Epithelial cell of prostate (primary cell): ENCODE measurements around the gene TTC31.
A peak's percentile ranks its signal among the peaks of the same experiment; 100 is the strongest.
"Not testable (repeated sequence)": the region's sequence is repeated elsewhere in the genome, so short reads cannot be mapped to it uniquely, and the experiment has no call there.

Experiments
- DNase-seq: peaks from one replicate; pipeline ENCODE4 v3.0.0-alpha.2; 2011; ENCODE audit warnings: low read depth, low spot score
- H3K27ac ChIP-seq: fragments of 450-650 bp; 2 replicates; pipeline ENCODE4 v1.5.1; 2017; ENCODE audit warnings: mild to moderate bottlenecking

TTC31 gene

GRCh38 chr2:74454654-74455511 lies 28.0 kb upstream of the TTC31 start, which contains the start of gene INO80B:
INO80B (plus strand) TSS chr2:74455087; CDS start chr2:74455117, 30 bp downstream.
- DNase-seq = peak; percentile 96
- H3K27ac ChIP-seq = peak within 1 kb of the TSS; percentile 44

GRCh38 chr2:74457129-74457548 lies 25.7 kb upstream of the TTC31 start:
- no peak for DNase-seq
- peak overlapping the region; percentile 92 for H3K27ac ChIP-seq

GRCh38 chr2:74457549-74458131 lies 25.2 kb upstream of the TTC31 start:
- peak overlapping the region; percentile 92 for H3K27ac ChIP-seq
- DNase-seq = no peak

GRCh38 chr2:74458132-74458937 lies 24.5 kb upstream of the TTC31 start, which contains the start of gene WBP1:
WBP1 (plus strand) TSS chr2:74458438; CDS start chr2:74458603, 165 bp downstream.
- H3K27ac ChIP-seq = peak within 1 kb of the TSS; percentile 92
- DNase-seq = peak; percentile 100

- no peak for DNase-seq
- peak overlapping the region; percentile 92 for H3K27ac ChIP-seq
Measured at GRCh38 chr2:74458938-74459363, 23.9 kb upstream of the TTC31 start.

GRCh38 chr2:74459503-74460118 lies 23.3 kb upstream of the TTC31 start:
- DNase-seq, H3K27ac ChIP-seq: not testable (repeated sequence)

- not testable (repeated sequence) for H3K27ac ChIP-seq, DNase-seq
Measured at GRCh38 chr2:74460187-74460586, 22.7 kb upstream of the TTC31 start.

GRCh38 chr2:74461187-74462053 lies 21.5 kb upstream of the TTC31 start:
- no peak overlapping the region for H3K27ac ChIP-seq
- no peak for DNase-seq

- no peak overlapping the region for H3K27ac ChIP-seq
- no peak for DNase-seq
Measured at GRCh38 chr2:74462054-74462785, 20.7 kb upstream of the TTC31 start.

- no peak overlapping the region for H3K27ac ChIP-seq
- DNase-seq = no peak
Measured at GRCh38 chr2:74462786-74463105, 20.1 kb upstream of the TTC31 start.

GRCh38 chr2:74464406-74464805 lies 18.5 kb upstream of the TTC31 start:
- H3K27ac ChIP-seq = peak overlapping the region; percentile 78
- no peak for DNase-seq

GRCh38 chr2:74470742-74471141 lies 12.1 kb upstream of the TTC31 start:
- DNase-seq = not testable (repeated sequence)
- H3K27ac ChIP-seq = peak overlapping the region; percentile 91

GRCh38 chr2:74471332-74472065 lies 11.4 kb upstream of the TTC31 start:
- no peak for DNase-seq
- H3K27ac ChIP-seq = peak overlapping the region; percentile 91

- DNase-seq = peak; percentile 75
- H3K27ac ChIP-seq = peak within 1 kb of the TSS; percentile 91
Measured at GRCh38 chr2:74472086-74472944, 10.6 kb upstream of the TTC31 start, which contains the start of gene MRPL53. MRPL53 (minus strand) TSS chr2:74472680; CDS start chr2:74472660, 20 bp downstream.

- DNase-seq = no peak
- peak overlapping the region; percentile 91 for H3K27ac ChIP-seq
Measured at GRCh38 chr2:74472945-74473258, 10.0 kb upstream of the TTC31 start.

- no peak overlapping the region for H3K27ac ChIP-seq
- DNase-seq = no peak
Measured at GRCh38 chr2:74474481-74474880, 8.4 kb upstream of the TTC31 start.

- no peak overlapping the region for H3K27ac ChIP-seq
- no peak for DNase-seq
Measured at GRCh38 chr2:74474899-74475298, 8.0 kb upstream of the TTC31 start.
